A549 (cell line): ENCODE data around the gene ISLR2. TPM values are rescaled to one million over a fixed set of nuclear protein-coding genes. Genes with fewer than 3 reads are reported as not detected.

Source experiments
- ATAC-seq, 2 experiments: fragments of 200-7000 bp in 1 of 2; fragments of >200 bp in 1 of 2; cut with Nextera tagmentation in 1 of 2; cut with Tn5 transposase in 1 of 2; 3 replicates each; pipeline versions ENCODE4 v1.8.0 to v1.9.1; 2018 to 2020; ENCODE audit warnings: mild to moderate bottlenecking in 1 of 2, moderate library complexity in 1 of 2
- CTCF ChIA-PET: fragments of 300-600 bp; sonication (Branson Sonifier 250); formaldehyde crosslinking; extraction: SDS; loops from one replicate; lab custom pipeline; 2021; ENCODE audit warnings: antibody characterized with exemption, inconsistent platforms; lab: Yijun Ruan, JAX
- POLR2A ChIA-PET: fragments of 350-600 bp; formaldehyde crosslinking; extraction: SDS; loops from one replicate; lab custom pipeline; 2021; ENCODE audit warnings: antibody characterized with exemption, inconsistent platforms; lab: Yijun Ruan, JAX
- DNase-seq, 2 experiments: peaks; one replicate each; pipeline versions ENCODE4 v3.0.0 to v3.0.0-alpha.2; 2011 to 2016; ENCODE audit warnings: low read depth in 1 of 2, low spot score in 1 of 2
- FAIRE-seq: peaks from 2 replicates; lab custom pipeline; 2011; peaks lifted over from hg19 to GRCh38; lab: Jason Lieb, UNC
- H3K27ac ChIP-seq, 2 experiments: fragments of >200 bp; sonication (Bioruptor Twin); formaldehyde crosslinking; 3 replicates each; pipeline ENCODE4 v1.5.1; 2016 to 2017
- H3K4me1 ChIP-seq: fragments of >200 bp; sonication (Bioruptor Twin); formaldehyde crosslinking; 3 replicates; pipeline ENCODE4 v1.6.1; 2016
- H3K4me2 ChIP-seq: fragments of >200 bp; sonication (Bioruptor Twin); formaldehyde crosslinking; 3 replicates; pipeline ENCODE4 v1.6.1; 2016
- H3K4me3 ChIP-seq: fragments of >200 bp; sonication (Bioruptor Twin); formaldehyde crosslinking; 3 replicates; pipeline ENCODE4 v1.5.1; 2016
- H3K9me3 ChIP-seq: fragments of >200 bp; sonication (Bioruptor Twin); formaldehyde crosslinking; 3 replicates; pipeline ENCODE4 v1.6.1; 2016
- CBX2 ChIP-seq: fragments of 200-600 bp; sonication (generic); IDR thresholded peaks from 2 replicates; pipeline ENCODE4 v1.6.1; 2016; ENCODE audit warnings: low read depth, mild to moderate bottlenecking, borderline replicate concordance
- CBX8 ChIP-seq: fragments of 200-600 bp; sonication (generic); IDR thresholded peaks from 2 replicates; pipeline ENCODE4 v1.6.1; 2016
- EHMT2 ChIP-seq: fragments of 200-600 bp; sonication (generic); IDR thresholded peaks from 2 replicates; pipeline ENCODE4 v1.6.1; 2016; ENCODE audit warnings: antibody characterized with exemption, low read depth, mild to moderate bottlenecking, moderate library complexity
- FOSL2 ChIP-seq, 2 experiments: fragments of 450-650 bp in 1 of 2; fragments of >200 bp in 1 of 2; sonication (Bioruptor Twin) in 1 of 2; formaldehyde crosslinking; IDR thresholded peaks; 2 replicates each; pipeline versions ENCODE4 v1.5.0 to v1.6.1; 2016 to 2020; ENCODE audit warnings: mild to moderate bottlenecking in 1 of 2, moderate library complexity in 1 of 2
- FOXS1 ChIP-seq: fragments of 250-450 bp; sonication (Bioruptor Pico); IDR thresholded peaks from 2 replicates; pipeline ENCODE4 v1.5.0; 2020; ENCODE audit warnings: mild to moderate bottlenecking, moderate library complexity
- HEYL ChIP-seq: fragments of 250-450 bp; sonication (Bioruptor Pico); IDR thresholded peaks from 2 replicates; pipeline ENCODE4 v1.8.0; 2021; ENCODE audit warnings: mild to moderate bottlenecking, moderate library complexity
- HOXB13 ChIP-seq: fragments of 250-450 bp; sonication (Bioruptor Pico); IDR thresholded peaks from 2 replicates; pipeline ENCODE4 v1.5.0; 2020; ENCODE audit warnings: low read depth, mild to moderate bottlenecking, moderate library complexity
- HOXB5 ChIP-seq: fragments of 250-450 bp; sonication (Bioruptor Pico); IDR thresholded peaks from 2 replicates; pipeline ENCODE4 v1.5.0; 2020; ENCODE audit warnings: mild to moderate bottlenecking, moderate library complexity
- JUNB ChIP-seq: fragments of >200 bp; sonication (Bioruptor Twin); formaldehyde crosslinking; IDR thresholded peaks from 2 replicates; pipeline ENCODE4 v1.6.1; 2016
- NFE2L2 ChIP-seq: fragments of 150-350 bp; conservative IDR thresholded peaks from 2 replicates; pipeline ENCODE4 v1.6.1; 2014; ENCODE audit warnings: low read length
- PHF8 ChIP-seq: fragments of 200-600 bp; sonication (generic); IDR thresholded peaks from 2 replicates; pipeline ENCODE4 v1.6.1; 2016; ENCODE audit warnings: low read depth, mild to moderate bottlenecking, antibody characterized with exemption, moderate library complexity, borderline replicate concordance
- POLR2A ChIP-seq: IDR thresholded peaks from 2 replicates; pipeline ENCODE4 v1.6.1; 2012; ENCODE audit warnings: mild to moderate bottlenecking, low read length
- POLR2AphosphoS2 ChIP-seq: conservative IDR thresholded peaks from 2 replicates; pipeline ENCODE4 v1.6.1; 2012; ENCODE audit warnings: low read length, improper control_type of control experiment, inconsistent platforms
- RFX5 ChIP-seq: fragments of 450-650 bp; IDR thresholded peaks from 2 replicates; pipeline ENCODE4 v1.7.1; 2014; ENCODE audit warnings: antibody characterized with exemption, mild to moderate bottlenecking, moderate library complexity
- RNF2 ChIP-seq: fragments of 200-600 bp; sonication (generic); IDR thresholded peaks from 2 replicates; pipeline ENCODE4 v1.6.1; 2016; ENCODE audit warnings: low read depth, mild to moderate bottlenecking, antibody characterized with exemption, moderate library complexity, borderline replicate concordance
- ZFP36 ChIP-seq: fragments of 450-650 bp; IDR thresholded peaks from 2 replicates; pipeline ENCODE4 v1.6.1; 2014; ENCODE audit warnings: borderline replicate concordance; ENCODE audit not compliant: partially characterized antibody
- ZNF302 ChIP-seq: fragments of 250-450 bp; sonication (Bioruptor Pico); IDR thresholded peaks from 2 replicates; pipeline ENCODE4 v1.9.0; 2021; ENCODE audit warnings: inconsistent platforms, mild to moderate bottlenecking, moderate library complexity
- ZSCAN20 ChIP-seq: fragments of 250-450 bp; sonication (Bioruptor Pico); IDR thresholded peaks from 2 replicates; pipeline ENCODE4 v1.8.0; 2022; ENCODE audit warnings: mild to moderate bottlenecking, moderate library complexity
- WGBS: methylation state at CpG from one replicate; pipeline ENCODE4 v1.1.6; 2017; ENCODE audit errors: missing lambda C conversion rate; 5-methylcytosine and 5-hydroxymethylcytosine counted together
- polyA plus RNA-seq, 4 experiments: library from polyadenylated mRNA; depleted of rRNA in 3 of 4; stranded (reverse); fragments of >200 nt; fragmentation: RNase III in 1 of 4; extraction: RNeasy Plus Mini Kit Qiagen cat#74134 plus additional on column Dnase treatment in 1 of 4; gene quantifications; 2 replicates in 3 of 4; 3 replicates in 1 of 4; pipeline ENCODE4 v1.2.3, GENCODE V29; 2011 to 2017
- TF ChIP-seq, protein P1 (sequence below): fragments of >200 bp; sonication (Bioruptor Twin); formaldehyde crosslinking; IDR thresholded peaks from 2 replicates; pipeline ENCODE4 v1.6.1; 2016
- TF ChIP-seq, protein P2 (sequence below): fragments of 200-600 bp; sonication (generic); IDR thresholded peaks from 2 replicates; pipeline ENCODE4 v1.6.1; 2016; ENCODE audit warnings: antibody characterized with exemption, mild to moderate bottlenecking, moderate library complexity
- TF ChIP-seq, protein P3 (sequence below): IDR thresholded peaks from 2 replicates; pipeline ENCODE4 v1.6.1; 2012; ENCODE audit warnings: low read depth, borderline replicate concordance
- TF ChIP-seq, protein P4 (sequence below): fragments of >200 bp; sonication (Bioruptor Twin); formaldehyde crosslinking; IDR thresholded peaks from 3 replicates; pipeline ENCODE4 v1.6.1; 2016

Gene ISLR2
- polyA plus RNA-seq, 2 of the 4 experiments (the other 2 are of a cell fraction): 0.12 to 0.17 TPM

DNA sequence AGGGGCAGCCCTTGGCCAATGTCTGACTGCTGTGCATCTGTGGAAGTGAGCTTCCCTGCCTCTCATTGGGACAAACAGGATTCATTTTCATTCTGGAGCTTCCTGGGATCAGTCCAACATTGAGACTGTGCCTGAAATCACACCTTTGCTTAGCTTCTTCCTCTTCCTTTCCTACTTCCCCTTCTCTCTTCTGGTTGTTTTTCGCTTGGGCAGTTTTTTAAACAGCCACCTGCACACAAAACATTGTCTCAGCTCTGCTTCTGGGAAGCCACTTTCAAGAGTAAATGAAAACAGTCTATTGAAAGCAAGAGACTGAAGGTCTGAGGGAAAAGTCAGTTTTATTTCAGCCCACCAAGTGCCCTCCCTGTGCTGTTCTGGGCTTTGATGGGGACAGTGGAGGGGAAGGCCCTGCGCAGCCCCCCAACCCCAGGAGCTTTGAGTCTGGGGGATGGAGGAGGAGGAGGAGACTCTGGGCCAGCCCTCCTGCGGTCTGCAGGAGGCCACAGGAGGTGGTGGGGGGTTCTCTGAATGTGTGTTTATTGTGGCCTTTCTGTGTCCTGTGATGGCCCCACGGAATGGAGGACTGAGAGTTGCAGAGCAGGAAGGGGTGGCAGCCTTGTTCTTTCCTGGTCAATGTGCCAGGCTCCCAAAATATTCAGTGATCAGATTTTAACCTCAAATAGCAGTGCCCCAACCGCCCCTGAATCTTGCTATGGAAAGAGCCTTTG is 7.8 kb upstream of the ISLR2 start:
- DNase-seq: no peak
- ChIA-PET POLR2A (no interaction called here), CTCF (interaction anchor here (1.1 to 1.6 kb wide), 7 partner anchors 68 to 201 kb away, joined by 3 to 9 read pairs (median 5); no protein-coding TSS in a partner anchor)
- no peak overlapping the region for H3K4me3 ChIP-seq
- 53% methylated on average over 5 of the region's 5 CpGs for WGBS
- no peaks in the 10 kb centered on the region for H3K9me3 ChIP-seq
- H3K27ac ChIP-seq: no peak overlapping the region
- FAIRE-seq: no peak
- H3K4me2 ChIP-seq: no peak overlapping the region
- peaks cover 8% of the 10 kb centered on the region; the same call in 2 of the 3 replicates for H3K4me1 ChIP-seq
- no peak for ATAC-seq
- no peak for TF ChIP-seq RFX5
- TF ChIP-seq HOXB13 (CRISPR knock-in tag): no peak
- no peak for TF ChIP-seq NFE2L2
- no peak for TF ChIP-seq HEYL (CRISPR knock-in tag)
- TF ChIP-seq PHF8: no peak
- TF ChIP-seq ZFP36: no peak
- no peak for TF ChIP-seq CBX2
- TF ChIP-seq POLR2A: no peak
- no peak for TF ChIP-seq JUNB
- TF ChIP-seq ZNF302 (CRISPR knock-in tag): no peak
- TF ChIP-seq, protein P1, sequence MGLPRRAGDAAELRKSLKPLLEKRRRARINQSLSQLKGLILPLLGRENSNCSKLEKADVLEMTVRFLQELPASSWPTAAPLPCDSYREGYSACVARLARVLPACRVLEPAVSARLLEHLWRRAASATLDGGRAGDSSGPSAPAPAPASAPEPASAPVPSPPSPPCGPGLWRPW: no peak
- TF ChIP-seq FOXS1 (CRISPR knock-in tag): no peak
- TF ChIP-seq, protein P2, sequence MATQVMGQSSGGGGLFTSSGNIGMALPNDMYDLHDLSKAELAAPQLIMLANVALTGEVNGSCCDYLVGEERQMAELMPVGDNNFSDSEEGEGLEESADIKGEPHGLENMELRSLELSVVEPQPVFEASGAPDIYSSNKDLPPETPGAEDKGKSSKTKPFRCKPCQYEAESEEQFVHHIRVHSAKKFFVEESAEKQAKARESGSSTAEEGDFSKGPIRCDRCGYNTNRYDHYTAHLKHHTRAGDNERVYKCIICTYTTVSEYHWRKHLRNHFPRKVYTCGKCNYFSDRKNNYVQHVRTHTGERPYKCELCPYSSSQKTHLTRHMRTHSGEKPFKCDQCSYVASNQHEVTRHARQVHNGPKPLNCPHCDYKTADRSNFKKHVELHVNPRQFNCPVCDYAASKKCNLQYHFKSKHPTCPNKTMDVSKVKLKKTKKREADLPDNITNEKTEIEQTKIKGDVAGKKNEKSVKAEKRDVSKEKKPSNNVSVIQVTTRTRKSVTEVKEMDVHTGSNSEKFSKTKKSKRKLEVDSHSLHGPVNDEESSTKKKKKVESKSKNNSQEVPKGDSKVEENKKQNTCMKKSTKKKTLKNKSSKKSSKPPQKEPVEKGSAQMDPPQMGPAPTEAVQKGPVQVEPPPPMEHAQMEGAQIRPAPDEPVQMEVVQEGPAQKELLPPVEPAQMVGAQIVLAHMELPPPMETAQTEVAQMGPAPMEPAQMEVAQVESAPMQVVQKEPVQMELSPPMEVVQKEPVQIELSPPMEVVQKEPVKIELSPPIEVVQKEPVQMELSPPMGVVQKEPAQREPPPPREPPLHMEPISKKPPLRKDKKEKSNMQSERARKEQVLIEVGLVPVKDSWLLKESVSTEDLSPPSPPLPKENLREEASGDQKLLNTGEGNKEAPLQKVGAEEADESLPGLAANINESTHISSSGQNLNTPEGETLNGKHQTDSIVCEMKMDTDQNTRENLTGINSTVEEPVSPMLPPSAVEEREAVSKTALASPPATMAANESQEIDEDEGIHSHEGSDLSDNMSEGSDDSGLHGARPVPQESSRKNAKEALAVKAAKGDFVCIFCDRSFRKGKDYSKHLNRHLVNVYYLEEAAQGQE: no peak
- no peak for TF ChIP-seq RNF2
- TF ChIP-seq, protein P3, sequence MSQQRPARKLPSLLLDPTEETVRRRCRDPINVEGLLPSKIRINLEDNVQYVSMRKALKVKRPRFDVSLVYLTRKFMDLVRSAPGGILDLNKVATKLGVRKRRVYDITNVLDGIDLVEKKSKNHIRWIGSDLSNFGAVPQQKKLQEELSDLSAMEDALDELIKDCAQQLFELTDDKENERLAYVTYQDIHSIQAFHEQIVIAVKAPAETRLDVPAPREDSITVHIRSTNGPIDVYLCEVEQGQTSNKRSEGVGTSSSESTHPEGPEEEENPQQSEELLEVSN: no peak

DNA sequence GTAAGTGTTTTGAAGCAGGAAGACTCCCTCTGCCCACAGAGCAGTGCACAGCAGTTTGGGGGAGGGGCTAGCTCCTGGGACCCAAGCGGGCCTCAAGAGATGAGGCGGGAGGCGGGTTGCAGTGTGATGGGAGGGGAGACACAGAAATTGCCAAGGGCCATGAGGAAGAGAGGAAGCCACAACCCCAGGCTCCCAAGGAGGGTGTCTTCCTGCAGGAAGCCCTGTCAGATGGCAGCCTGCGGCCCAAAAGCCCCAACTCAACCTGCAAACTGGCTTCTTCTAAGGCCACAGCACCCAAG is 7.3 kb upstream of the ISLR2 start:
- WGBS: 86% methylated on average over 4 of the region's 4 CpGs
- FAIRE-seq (no peak), ATAC-seq (no peak), DNase-seq (no peak)
- Histone ChIP-seq H3K4me1 (peaks cover 8% of the 10 kb centered on the region; the same call in 2 of the 3 replicates), H3K27ac (no peak overlapping the region), H3K4me2 (no peak overlapping the region), H3K9me3 (no peaks in the 10 kb centered on the region), H3K4me3 (no peak overlapping the region)
- TF ChIP-seq FOSL2 (IDR thresholded peaks at IDR 0.05): no peak
- TF ChIP-seq FOSL2 (CRISPR knock-in tag; IDR thresholded peaks at IDR 0.05): no peak
- ChIA-PET POLR2A (no interaction called here), CTCF (interaction anchor here (1.1 to 1.6 kb wide), 6 partner anchors 69 to 200 kb away, joined by 3 to 9 read pairs (median 5); no protein-coding TSS in a partner anchor)

DNA sequence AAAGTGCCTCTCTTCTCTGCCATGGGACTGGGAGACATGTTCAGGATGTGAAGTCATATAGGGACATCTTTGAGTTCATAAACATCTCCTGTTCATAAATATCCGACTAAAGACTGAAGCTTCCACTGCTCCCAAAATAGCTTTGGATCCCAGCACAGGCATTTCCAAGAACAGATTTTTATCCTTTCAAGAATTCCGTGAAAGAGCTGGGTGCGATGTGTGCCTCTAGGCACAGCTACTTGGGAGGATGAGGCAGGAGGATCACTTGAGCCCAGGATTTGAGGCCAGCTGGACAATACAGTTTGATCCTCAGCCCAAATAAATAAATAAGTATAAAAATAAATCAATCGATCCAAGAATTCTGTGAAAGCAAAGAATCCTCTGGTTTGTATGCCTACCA is 6.7 kb upstream of the ISLR2 start:
- ChIA-PET POLR2A (no interaction called here), CTCF (interaction anchor here (0.9 kb wide), 1 partner anchor 184 kb away, joined by 5 read pairs; no protein-coding TSS in a partner anchor)
- H3K4me3 ChIP-seq: no peak overlapping the region
- TF ChIP-seq, protein P4, sequence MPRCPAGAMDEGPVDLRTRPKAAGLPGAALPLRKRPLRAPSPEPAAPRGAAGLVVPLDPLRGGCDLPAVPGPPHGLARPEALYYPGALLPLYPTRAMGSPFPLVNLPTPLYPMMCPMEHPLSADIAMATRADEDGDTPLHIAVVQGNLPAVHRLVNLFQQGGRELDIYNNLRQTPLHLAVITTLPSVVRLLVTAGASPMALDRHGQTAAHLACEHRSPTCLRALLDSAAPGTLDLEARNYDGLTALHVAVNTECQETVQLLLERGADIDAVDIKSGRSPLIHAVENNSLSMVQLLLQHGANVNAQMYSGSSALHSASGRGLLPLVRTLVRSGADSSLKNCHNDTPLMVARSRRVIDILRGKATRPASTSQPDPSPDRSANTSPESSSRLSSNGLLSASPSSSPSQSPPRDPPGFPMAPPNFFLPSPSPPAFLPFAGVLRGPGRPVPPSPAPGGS: no peak
- TF ChIP-seq CBX2 (no peak), ZSCAN20 (no peak), HOXB5 (no peak), POLR2AphosphoS2 (no peak), HEYL (CRISPR knock-in tag) (no peak), EHMT2 (no peak), CBX8 (no peak)
- WGBS: 81% methylated on average over 4 of the region's 4 CpGs
- no peak overlapping the region for H3K27ac ChIP-seq
- DNase-seq (no peak), FAIRE-seq (no peak), ATAC-seq (no peak)
- no peak overlapping the region for H3K4me2 ChIP-seq
- no peaks in the 10 kb centered on the region for H3K9me3 ChIP-seq
- peaks cover 11% of the 10 kb centered on the region; the same call in 2 of the 3 replicates for H3K4me1 ChIP-seq
